SK-N-SH (cell line): ENCODE results near the gene MRPS2. TPM values are rescaled to one million over a fixed set of nuclear protein-coding genes. Genes with fewer than 3 reads are reported as not detected.

Source experiments
- CTCF ChIA-PET: fragments of 300-600, 350-600 bp; formaldehyde crosslinking; extraction: SDS; loops from one replicate; lab custom pipeline; 2021; lab: Yijun Ruan, JAX
- POLR2A ChIA-PET: fragments of 350-600 bp; sonication (Branson Sonifier 250); formaldehyde crosslinking; extraction: SDS; loops from one replicate; lab custom pipeline; 2020; ENCODE audit warnings: antibody characterized with exemption, inconsistent platforms; lab: Yijun Ruan, JAX
- DNase-seq: peaks from one replicate; pipeline ENCODE4 v3.0.0; 2012
- H2AFZ ChIP-seq: fragments of 200-600 bp; sonication (generic); 2 replicates; pipeline ENCODE4 v1.8.1; 2016; ENCODE audit warnings: antibody characterized with exemption, mild to moderate bottlenecking, low read depth
- H3F3A ChIP-seq: fragments of 200-600 bp; sonication (generic); replicated peaks from 2 replicates; pipeline ENCODE3; 2016; ENCODE audit warnings: antibody characterized with exemption, mild to moderate bottlenecking; ENCODE audit not compliant: insufficient read depth
- H3K27ac ChIP-seq, 2 experiments: fragments of 200-500 bp in 1 of 2; fragments of 200-600 bp in 1 of 2; sonication (Bioruptor generic) in 1 of 2; sonication (generic), shearing (Covaris generic) in 1 of 2; 2 replicates each; pipeline versions ENCODE4 v1.5.1 to v1.6.1; 2014 to 2016; ENCODE audit warnings: low read depth in 2 of 2, inconsistent platforms in 1 of 2, low read length in 1 of 2, mild to moderate bottlenecking in 1 of 2, mixed read lengths in 1 of 2
- H3K27me3 ChIP-seq: fragments of 200-600 bp; sonication (generic), shearing (Covaris generic); 2 replicates; pipeline ENCODE4 v1.6.1; 2016; ENCODE audit warnings: mixed run types; ENCODE audit not compliant: insufficient read depth
- H3K36me3 ChIP-seq, 2 experiments: fragments of 200-500 bp in 1 of 2; fragments of 200-600 bp in 1 of 2; sonication (Bioruptor generic) in 1 of 2; sonication (generic) in 1 of 2; replicated peaks in 1 of 2; 2 replicates each; pipeline versions ENCODE3 to v1.5.1; 2014 to 2016; ENCODE audit warnings: low read length in 1 of 2, mild to moderate bottlenecking in 1 of 2; ENCODE audit not compliant: insufficient read depth in 2 of 2, control insufficient read depth in 1 of 2
- H3K4me1 ChIP-seq, 2 experiments: fragments of 200-500 bp in 1 of 2; fragments of 200-600 bp in 1 of 2; sonication (Bioruptor generic) in 1 of 2; sonication (generic), shearing (Covaris generic) in 1 of 2; 2 replicates each; pipeline versions ENCODE4 v1.5.1 to v1.6.1; 2014 to 2016; ENCODE audit warnings: low read depth in 1 of 2, low read length in 1 of 2, mixed run types in 1 of 2; ENCODE audit not compliant: insufficient read depth in 2 of 2, control insufficient read depth in 1 of 2
- H3K4me2 ChIP-seq: fragments of 200-600 bp; sonication (generic), shearing (Covaris generic); 2 replicates; pipeline ENCODE4 v1.6.1; 2017; ENCODE audit warnings: mixed run types
- H3K4me3 ChIP-seq, 2 experiments: fragments of 200-500 bp in 1 of 2; fragments of 200-600 bp in 1 of 2; sonication (Bioruptor generic) in 1 of 2; sonication (generic), shearing (Covaris generic) in 1 of 2; 2 replicates each; pipeline versions ENCODE4 v1.5.1 to v1.8.1; 2014 to 2016; ENCODE audit warnings: low read depth in 2 of 2, inconsistent platforms in 1 of 2, low read length in 1 of 2, mild to moderate bottlenecking in 1 of 2, mixed read lengths in 1 of 2, moderate library complexity in 1 of 2
- H3K79me2 ChIP-seq: fragments of 200-600 bp; sonication (generic); 2 replicates; pipeline ENCODE4 v1.8.1; 2017; ENCODE audit warnings: mild to moderate bottlenecking; ENCODE audit not compliant: insufficient read depth
- H3K9ac ChIP-seq: fragments of 200-600 bp; sonication (generic); 2 replicates; pipeline ENCODE4 v1.6.1; 2017; ENCODE audit warnings: mixed run types
- H3K9me2 ChIP-seq: fragments of 200-600 bp; sonication (generic); 2 replicates; pipeline ENCODE4 v1.6.1; 2017; ENCODE audit warnings: mixed run types
- H3K9me3 ChIP-seq: fragments of 200-600 bp; sonication (generic); 2 replicates; pipeline ENCODE4 v1.6.1; 2017; ENCODE audit warnings: mixed run types, mild to moderate bottlenecking, moderate library complexity
- H4K20me1 ChIP-seq: fragments of 200-600 bp; sonication (generic); 2 replicates; pipeline ENCODE4 v1.6.1; 2017; ENCODE audit warnings: mild to moderate bottlenecking, mixed run types; ENCODE audit not compliant: insufficient read depth
- CHD2 ChIP-seq: fragments of 150-350 bp; IDR thresholded peaks from 2 replicates; pipeline ENCODE4 v1.6.1; 2018; ENCODE audit warnings: low read length; ENCODE audit not compliant: partially characterized antibody
- FOSL2 ChIP-seq: IDR thresholded peaks from 2 replicates; pipeline ENCODE4 v1.4.0; 2012; ENCODE audit warnings: low read depth, mild to moderate bottlenecking, moderate library complexity, borderline replicate concordance
- GABPA ChIP-seq: IDR thresholded peaks from 2 replicates; pipeline ENCODE4 v1.4.0; 2012; ENCODE audit warnings: low read depth, mild to moderate bottlenecking
- JUND ChIP-seq: IDR thresholded peaks from 2 replicates; pipeline ENCODE4 v1.4.0; 2012
- NRF1 ChIP-seq: IDR thresholded peaks from 2 replicates; pipeline ENCODE4 v1.6.1; 2012; ENCODE audit warnings: low read depth, mild to moderate bottlenecking, low read length
- POLR2AphosphoS5 ChIP-seq: IDR thresholded peaks from 2 replicates; pipeline ENCODE4 v1.6.1; 2012; ENCODE audit warnings: low read depth, low read length
- SIN3A ChIP-seq: IDR thresholded peaks from 2 replicates; pipeline ENCODE4 v1.6.1; 2012; ENCODE audit warnings: low read depth, mild to moderate bottlenecking, low read length, moderate library complexity, borderline replicate concordance
- TEAD4 ChIP-seq: IDR thresholded peaks from 2 replicates; pipeline ENCODE4 v1.4.0; 2012; ENCODE audit warnings: mild to moderate bottlenecking, borderline replicate concordance; ENCODE audit not compliant: insufficient read depth
- WGBS: methylation state at CpG from one replicate; pipeline ENCODE4 v1.1.6; 2017; ENCODE audit warnings: low lambda C conversion rate; 5-methylcytosine and 5-hydroxymethylcytosine counted together
- polyA plus RNA-seq, 3 experiments: library from polyadenylated mRNA; depleted of rRNA; stranded (reverse); fragments of >200 nt; gene quantifications; 2 replicates each; pipeline ENCODE4 v1.2.3, GENCODE V29; 2012
- TF ChIP-seq, protein P1 (sequence below): fragments of 150-350 bp; IDR thresholded peaks from 2 replicates; pipeline ENCODE4 v1.6.1; 2016; ENCODE audit warnings: mild to moderate bottlenecking, low read depth, low read length
- TF ChIP-seq, protein P2 (sequence below): IDR thresholded peaks from 2 replicates; pipeline ENCODE4 v1.4.0; 2012; ENCODE audit warnings: low read depth, borderline replicate concordance
- TF ChIP-seq, protein P3 (sequence below): IDR thresholded peaks from 2 replicates; pipeline ENCODE4 v1.4.0; 2012; ENCODE audit warnings: low read depth

The MRPS2 gene
- polyA plus RNA-seq, 1 of the 3 experiments (the other 2 are of a cell fraction) = 113 TPM

DNA sequence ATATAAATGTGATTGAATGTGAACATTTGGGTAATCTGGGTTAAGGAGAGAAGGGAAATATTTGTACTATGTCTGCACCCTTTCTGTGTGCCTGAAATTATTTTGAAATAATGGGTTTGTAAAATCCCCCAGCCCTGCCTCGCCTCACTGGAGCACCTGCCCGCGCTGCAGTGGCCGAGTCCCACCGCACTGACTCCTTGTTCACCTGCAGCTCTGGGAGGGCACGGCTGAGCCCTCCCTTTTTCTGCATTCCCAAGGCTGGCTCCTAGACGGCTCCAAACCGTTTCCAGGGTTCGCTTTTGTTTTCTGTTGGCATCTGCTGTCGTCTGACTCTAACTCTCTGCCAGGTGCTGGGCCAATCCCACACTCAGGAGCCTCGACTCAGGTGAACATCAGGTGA, 38.5 kb upstream of the MRPS2 start:
- Histone ChIP-seq H3K9me2 (no peaks in the 10 kb centered on the region), H3K27me3 (no peaks in the 10 kb centered on the region), H3K27ac (no peak overlapping the region), H3K36me3 (no peaks in the 10 kb centered on the region), H3K4me3 (no peak overlapping the region), H3K9me3 (no peaks in the 10 kb centered on the region), H2AFZ (no peak overlapping the region), H3F3A (peaks cover 7% of the 10 kb centered on the region), H3K79me2 (no peaks in the 10 kb centered on the region), H4K20me1 (no peaks in the 10 kb centered on the region), H3K4me2 (no peak overlapping the region), H3K9ac (no peak overlapping the region), H3K4me1 (peaks cover 3 to 5% of the 10 kb centered on the region in 2 experiments; a peak in 2 of 4 replicates)
- ChIA-PET POLR2A (no interaction called here), CTCF (no interaction called here)
- no peak for DNase-seq
- TF ChIP-seq, protein P1, sequence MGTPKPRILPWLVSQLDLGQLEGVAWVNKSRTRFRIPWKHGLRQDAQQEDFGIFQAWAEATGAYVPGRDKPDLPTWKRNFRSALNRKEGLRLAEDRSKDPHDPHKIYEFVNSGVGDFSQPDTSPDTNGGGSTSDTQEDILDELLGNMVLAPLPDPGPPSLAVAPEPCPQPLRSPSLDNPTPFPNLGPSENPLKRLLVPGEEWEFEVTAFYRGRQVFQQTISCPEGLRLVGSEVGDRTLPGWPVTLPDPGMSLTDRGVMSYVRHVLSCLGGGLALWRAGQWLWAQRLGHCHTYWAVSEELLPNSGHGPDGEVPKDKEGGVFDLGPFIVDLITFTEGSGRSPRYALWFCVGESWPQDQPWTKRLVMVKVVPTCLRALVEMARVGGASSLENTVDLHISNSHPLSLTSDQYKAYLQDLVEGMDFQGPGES = no peak
- TF ChIP-seq SIN3A (no peak), NRF1 (no peak), POLR2AphosphoS5 (no peak), GABPA (no peak)
- WGBS = 79% methylated on average over 11 of the region's 11 CpGs

DNA sequence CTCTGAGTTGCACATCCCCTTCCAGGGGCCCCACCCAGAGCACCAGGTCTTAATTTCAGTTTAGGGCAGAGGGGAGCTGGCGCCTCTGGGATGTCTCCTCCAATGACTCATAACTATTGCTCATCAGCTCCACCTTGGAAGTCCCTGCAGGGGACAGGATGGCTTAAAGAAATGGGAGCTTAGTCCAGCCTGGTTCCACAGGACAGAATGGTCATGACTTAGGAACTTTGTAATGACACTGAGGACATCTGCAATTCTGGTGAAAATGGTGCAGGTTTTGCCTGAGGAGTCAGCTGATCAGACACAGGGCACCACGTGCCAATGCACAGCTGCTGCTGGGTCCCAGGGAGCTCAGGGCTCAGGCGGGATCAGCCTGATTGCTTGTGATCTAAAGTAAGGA, 37.3 kb upstream of the MRPS2 start:
- H3F3A ChIP-seq = peaks cover 7% of the 10 kb centered on the region
- peaks cover 0 to 5% of the 10 kb centered on the region in 2 experiments; a peak in 1 of 4 replicates for H3K4me1 ChIP-seq
- ChIA-PET CTCF (interaction anchor here (1.0 kb wide), 1 partner anchor 41 kb away, joined by 3 read pairs; no protein-coding TSS in a partner anchor), POLR2A (no interaction called here)
- 56% methylated on average over 2 of the region's 3 CpGs for WGBS
- H3K9me2 ChIP-seq = no peaks in the 10 kb centered on the region
- H2AFZ ChIP-seq = no peak overlapping the region
- H3K79me2 ChIP-seq = no peaks in the 10 kb centered on the region
- DNase-seq = no peak
- H3K4me2 ChIP-seq = peak overlapping the region; percentile 28; the same call in 1 of the 2 replicates
- no peak overlapping the region for H3K4me3 ChIP-seq
- TF ChIP-seq, protein P2, sequence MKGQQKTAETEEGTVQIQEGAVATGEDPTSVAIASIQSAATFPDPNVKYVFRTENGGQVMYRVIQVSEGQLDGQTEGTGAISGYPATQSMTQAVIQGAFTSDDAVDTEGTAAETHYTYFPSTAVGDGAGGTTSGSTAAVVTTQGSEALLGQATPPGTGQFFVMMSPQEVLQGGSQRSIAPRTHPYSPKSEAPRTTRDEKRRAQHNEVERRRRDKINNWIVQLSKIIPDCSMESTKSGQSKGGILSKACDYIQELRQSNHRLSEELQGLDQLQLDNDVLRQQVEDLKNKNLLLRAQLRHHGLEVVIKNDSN = peak; percentile 48; the same call in 1 of the 2 replicates
- TF ChIP-seq, protein P3, sequence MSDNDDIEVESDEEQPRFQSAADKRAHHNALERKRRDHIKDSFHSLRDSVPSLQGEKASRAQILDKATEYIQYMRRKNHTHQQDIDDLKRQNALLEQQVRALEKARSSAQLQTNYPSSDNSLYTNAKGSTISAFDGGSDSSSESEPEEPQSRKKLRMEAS = no peak
- TF ChIP-seq FOSL2 (peak; percentile 40), JUND (peak; percentile 16; the same call in 1 of the 2 replicates), CHD2 (no peak), TEAD4 (no peak)
- H3K36me3 ChIP-seq = no peaks in the 10 kb centered on the region
- no peaks in the 10 kb centered on the region for H3K9me3 ChIP-seq
- H4K20me1 ChIP-seq = no peaks in the 10 kb centered on the region
- H3K27ac ChIP-seq = no peak overlapping the region; a peak in 1 of 4 replicates
- H3K27me3 ChIP-seq = no peaks in the 10 kb centered on the region
- no peak overlapping the region for H3K9ac ChIP-seq
